IMR-90 (cell line): Measurements from ENCODE around the gene KIAA0232. TPM values are rescaled to one million over a fixed set of nuclear protein-coding genes. Genes with fewer than 3 reads are reported as not detected.

Source experiments
- ATAC-seq: fragments of 200-7000 bp; cut with Tn5 transposase; 2 replicates; pipeline ENCODE4 v1.9.1; 2020; ENCODE audit warnings: low read depth, mild to moderate bottlenecking, moderate library complexity
- BruUV-seq: library from RNA; stranded (reverse); fragments of 400-500 nt; replicated peaks from 2 replicates; lab custom pipeline; 2021; lab: Mats Ljungman, UMichigan
- CTCF ChIA-PET: fragments of 300-600 bp; formaldehyde crosslinking; extraction: SDS; loops from one replicate; lab custom pipeline; 2021; ENCODE audit warnings: antibody characterized with exemption; lab: Yijun Ruan, JAX
- POLR2A ChIA-PET: fragments of 300-600 bp; sonication (Branson Sonifier 250); formaldehyde crosslinking; loops from one replicate; lab custom pipeline; 2022; ENCODE audit warnings: antibody characterized with exemption; ENCODE audit not compliant: unreplicated experiment; lab: Charles Lee
- DNase-seq: peaks from one replicate; pipeline ENCODE4 v3.0.0; 2013
- H2AFZ ChIP-seq: replicated peaks from 2 replicates; pipeline ENCODE3; 2013; ENCODE audit warnings: low read length, mild to moderate bottlenecking; ENCODE audit not compliant: poor library complexity
- H2AK5ac ChIP-seq: 2 replicates; pipeline ENCODE4 v1.6.1; 2013; ENCODE audit warnings: low read depth, low read length, inconsistent platforms
- H2AK9ac ChIP-seq: replicated peaks from 2 replicates; pipeline ENCODE3; 2013; ENCODE audit warnings: mild to moderate bottlenecking, low read depth, low read length, moderate library complexity; ENCODE audit not compliant: poor library complexity
- H2BK120ac ChIP-seq: 2 replicates; pipeline ENCODE4 v1.6.1; 2013; ENCODE audit warnings: low read depth, low read length, inconsistent platforms
- H2BK15ac ChIP-seq: 3 replicates; pipeline ENCODE4 v1.6.1; 2013; ENCODE audit warnings: low read depth, low read length, inconsistent platforms
- H2BK20ac ChIP-seq: 2 replicates; pipeline ENCODE4 v1.6.1; 2013; ENCODE audit warnings: low read depth, mild to moderate bottlenecking, inconsistent platforms, low read length, moderate library complexity
- H2BK5ac ChIP-seq: 2 replicates; pipeline ENCODE4 v1.6.1; 2013; ENCODE audit warnings: mild to moderate bottlenecking, low read depth, low read length, inconsistent platforms; ENCODE audit not compliant: poor library complexity, severe bottlenecking
- H3K14ac ChIP-seq: replicated peaks from 2 replicates; pipeline ENCODE4 v1.6.1; 2013; ENCODE audit warnings: low read depth, low read length, inconsistent platforms
- H3K18ac ChIP-seq: 2 replicates; pipeline ENCODE4 v1.6.1; 2013; ENCODE audit warnings: low read depth, low read length, control low read depth
- H3K23ac ChIP-seq: 2 replicates; pipeline ENCODE4 v1.6.1; 2013; ENCODE audit warnings: low read depth, low read length, inconsistent platforms
- H3K27ac ChIP-seq: 2 replicates; pipeline ENCODE4 v1.5.1; 2013; ENCODE audit warnings: mild to moderate bottlenecking, control low read depth, low read length; ENCODE audit not compliant: insufficient read depth
- H3K27me3 ChIP-seq: 2 replicates; pipeline ENCODE4 v1.6.1; 2013; ENCODE audit warnings: low read length; ENCODE audit not compliant: control insufficient read depth, insufficient read depth
- H3K36me3 ChIP-seq: 2 replicates; pipeline ENCODE4 v1.6.1; 2013; ENCODE audit warnings: low read length, mixed read lengths; ENCODE audit not compliant: control insufficient read depth, insufficient read depth
- H3K4ac ChIP-seq: 2 replicates; pipeline ENCODE4 v1.6.1; 2013; ENCODE audit warnings: low read depth, low read length, inconsistent platforms
- H3K4me1 ChIP-seq: 2 replicates; pipeline ENCODE4 v1.6.1; 2013; ENCODE audit warnings: low read length, mixed read lengths; ENCODE audit not compliant: control insufficient read depth, insufficient read depth
- H3K4me2 ChIP-seq: 2 replicates; pipeline ENCODE4 v1.6.1; 2013; ENCODE audit warnings: low read depth, mild to moderate bottlenecking, control low read depth, low read length, moderate library complexity
- H3K4me3 ChIP-seq: 2 replicates; pipeline ENCODE4 v1.5.1; 2013; ENCODE audit warnings: low read depth, mild to moderate bottlenecking, control low read depth, low read length, moderate library complexity; ENCODE audit not compliant: insufficient read depth
- H3K56ac ChIP-seq: 2 replicates; pipeline ENCODE4 v1.6.1; 2013; ENCODE audit warnings: low read length, inconsistent platforms; ENCODE audit not compliant: insufficient read depth; ENCODE audit errors: extremely low read depth
- H3K79me1 ChIP-seq, 2 experiments: 2 replicates each; pipeline ENCODE4 v1.6.1; 2013; ENCODE audit warnings: low read length in 2 of 2, inconsistent platforms in 1 of 2, low read depth in 1 of 2
- H3K9ac ChIP-seq: 2 replicates; pipeline ENCODE4 v1.6.1; 2013; ENCODE audit warnings: low read depth, low read length, control low read depth
- H3K9me1 ChIP-seq: 2 replicates; pipeline ENCODE4 v1.6.1; 2013; ENCODE audit warnings: low read length, inconsistent platforms; ENCODE audit not compliant: insufficient read depth
- H3K9me3 ChIP-seq: 2 replicates; pipeline ENCODE4 v1.6.1; 2013; ENCODE audit warnings: low read length; ENCODE audit not compliant: control insufficient read depth, insufficient read depth
- H4K20me1 ChIP-seq: 2 replicates; pipeline ENCODE4 v1.6.1; 2013; ENCODE audit warnings: low read length, inconsistent platforms; ENCODE audit not compliant: insufficient read depth
- H4K5ac ChIP-seq: 2 replicates; pipeline ENCODE4 v1.6.1; 2013; ENCODE audit warnings: mild to moderate bottlenecking, low read depth, low read length, control low read depth
- H4K8ac ChIP-seq, 2 experiments: 2 replicates each; pipeline ENCODE4 v1.6.1; 2013; ENCODE audit warnings: low read depth in 2 of 2, low read length in 2 of 2, control low read depth in 1 of 2, inconsistent platforms in 1 of 2
- H4K91ac ChIP-seq: 2 replicates; pipeline ENCODE4 v1.6.1; 2013; ENCODE audit warnings: low read depth, low read length, inconsistent platforms; ENCODE audit not compliant: insufficient read depth
- BHLHE40 ChIP-seq: fragments of 150-350 bp; IDR thresholded peaks from 2 replicates; pipeline ENCODE4 v1.6.1; 2016; ENCODE audit warnings: mild to moderate bottlenecking, low read depth, low read length
- CEBPB ChIP-seq: IDR thresholded peaks from 2 replicates; pipeline ENCODE4 v1.6.1; 2012; ENCODE audit warnings: low read depth, low read length, improper control_type of control experiment
- CHD1 ChIP-seq: IDR thresholded peaks from 2 replicates; pipeline ENCODE4 v1.6.1; 2012; ENCODE audit warnings: low read depth, low read length, improper control_type of control experiment
- CTCF ChIP-seq: conservative IDR thresholded peaks from 2 replicates; pipeline ENCODE4 v1.5.1; 2012; ENCODE audit warnings: mild to moderate bottlenecking, low read depth, low read length, improper control_type of control experiment
- ELK1 ChIP-seq: fragments of 150-350 bp; IDR thresholded peaks from 2 replicates; pipeline ENCODE4 v1.6.1; 2016; ENCODE audit warnings: low read depth, mild to moderate bottlenecking, low read length, moderate library complexity, borderline replicate concordance
- FOS ChIP-seq: fragments of 150-350 bp; IDR thresholded peaks from 2 replicates; pipeline ENCODE4 v1.6.1; 2016; ENCODE audit warnings: low read depth, low read length
- MAFK ChIP-seq: IDR thresholded peaks from 2 replicates; pipeline ENCODE4 v1.6.1; 2012; ENCODE audit warnings: low read depth, low read length, improper control_type of control experiment
- MAZ ChIP-seq: IDR thresholded peaks from 2 replicates; pipeline ENCODE4 v1.6.1; 2012; ENCODE audit warnings: low read depth, mild to moderate bottlenecking, low read length, improper control_type of control experiment, moderate library complexity, borderline replicate concordance
- MXI1 ChIP-seq: IDR thresholded peaks from 2 replicates; pipeline ENCODE4 v1.6.1; 2012; ENCODE audit warnings: low read depth, mild to moderate bottlenecking, low read length, moderate library complexity, borderline replicate concordance
- NFE2L2 ChIP-seq: fragments of 150-350 bp; IDR thresholded peaks from 2 replicates; pipeline ENCODE4 v1.6.1; 2016; ENCODE audit warnings: low read depth, mild to moderate bottlenecking, low read length
- POLR2A ChIP-seq: IDR thresholded peaks from 2 replicates; pipeline ENCODE4 v1.6.1; 2012; ENCODE audit warnings: mild to moderate bottlenecking, low read depth, low read length
- RAD21 ChIP-seq: IDR thresholded peaks from 2 replicates; pipeline ENCODE4 v1.6.1; 2012; ENCODE audit warnings: low read length, improper control_type of control experiment
- RCOR1 ChIP-seq: IDR thresholded peaks from 2 replicates; pipeline ENCODE4 v1.6.1; 2012; ENCODE audit warnings: mild to moderate bottlenecking, low read length, improper control_type of control experiment; ENCODE audit not compliant: insufficient replicate concordance
- RFX5 ChIP-seq: IDR thresholded peaks from 2 replicates; pipeline ENCODE4 v1.8.0; 2012; ENCODE audit warnings: low read depth, mild to moderate bottlenecking, low read length, moderate library complexity
- SMC3 ChIP-seq: fragments of 150-350 bp; IDR thresholded peaks from 2 replicates; pipeline ENCODE4 v1.6.1; 2016; ENCODE audit warnings: low read depth, mild to moderate bottlenecking, antibody characterized with exemption, low read length, moderate library complexity
- USF2 ChIP-seq: fragments of 150-350 bp; IDR thresholded peaks from 2 replicates; pipeline ENCODE4 v1.6.1; 2017; ENCODE audit warnings: mild to moderate bottlenecking, antibody characterized with exemption, low read length, low read depth
- WGBS, 2 experiments: methylation state at CpG; one replicate each; pipeline versions ENCODE4 v1.1.5 to v1.1.7; 2013; ENCODE audit warnings: missing lambda C conversion rate in 2 of 2; ENCODE audit not compliant: insufficient read length in 1 of 2; ENCODE audit errors: extremely low coverage in 2 of 2; 5-methylcytosine and 5-hydroxymethylcytosine counted together
- dilution Hi-C: fragments of 300-500 bp; cut with HindIII; formaldehyde crosslinking; loops from one replicate; pipeline ENCODE4 v1.14.3; 2018; ENCODE audit warnings: low sequenced_read_pairs; ENCODE audit not compliant: unreplicated experiment
- in situ Hi-C: fragments of 300-500 bp; cut with MboI; formaldehyde crosslinking; loops from 3 replicates; pipeline ENCODE4 v1.14.3; 2019; ENCODE audit warnings: low sequenced_read_pairs, inconsistent platforms, mixed read lengths
- intact Hi-C: fragments of 100-400 bp; cut with micrococcal nuclease; formaldehyde crosslinking; loops from 2 replicates; pipeline ENCODE4 v1.10.0; 2022
- polyA plus RNA-seq, 3 experiments: library from polyadenylated mRNA; depleted of rRNA; stranded (reverse); fragments of >200 nt; gene quantifications; 2 replicates each; pipeline ENCODE4 v1.2.3, GENCODE V29; 2012; ENCODE audit warnings: low replicate concordance in 1 of 3
- total RNA-seq: library from RNA; depleted of rRNA; stranded (reverse); fragments of >200 nt; gene quantifications from 2 replicates; pipeline ENCODE4 v1.2.3, GENCODE V29; 2012

The KIAA0232 gene
- total and polyA plus RNA-seq, 2 of the 4 experiments (the other 2 are of a cell fraction) = 6.8 to 19.5 TPM

GRCh38 chr4:6913350-6913905 is 130.9 kb downstream of the KIAA0232 start:
- Histone ChIP-seq H2AK5ac (no peak overlapping the region), H3K18ac (no peak overlapping the region), H4K20me1 (peaks cover 28% of the 10 kb centered on the region), H2AFZ (no peak overlapping the region), H3K9me3 (no peaks in the 10 kb centered on the region), H4K5ac (no peak overlapping the region), H2BK15ac (no peak overlapping the region), H2BK5ac (no peak overlapping the region), H3K9ac (no peak overlapping the region), H2BK120ac (no peak overlapping the region), H3K14ac (no peak overlapping the region), H3K27ac (no peak overlapping the region), H3K79me1 (peaks cover 29 to 61% of the 10 kb centered on the region in 2 experiments; a peak in 3 of 4 replicates), H3K56ac (no peak overlapping the region), H3K4me1 (peaks cover 16% of the 10 kb centered on the region), H2AK9ac (no peak overlapping the region), H3K4ac (no peak overlapping the region), H3K4me3 (no peak overlapping the region), H4K8ac (no peak overlapping the region), H4K91ac (no peak overlapping the region), H3K4me2 (no peak overlapping the region), H3K9me1 (peaks cover 12% of the 10 kb centered on the region; the same call in 1 of the 2 replicates), H3K23ac (no peak overlapping the region), H3K27me3 (no peaks in the 10 kb centered on the region), H2BK20ac (no peak overlapping the region), H3K36me3 (no peaks in the 10 kb centered on the region)
- intact Hi-C loops = loop anchor here (5.0 kb wide), 1 partner anchor 59 kb away; no protein-coding TSS in a partner anchor
- no peak for DNase-seq
- ChIA-PET POLR2A (no interaction called here), CTCF (no interaction called here)
- 100% methylated on average over 2 of the region's 6 CpGs; no CpG with 5 or more reads in 1 of the 2 experiments for WGBS, 2 experiments
- no peak for TF ChIP-seq SMC3
- TF ChIP-seq NFE2L2 = no peak
- no peak for TF ChIP-seq MXI1
- no peak for TF ChIP-seq RCOR1
- no peak for TF ChIP-seq MAZ
- TF ChIP-seq RFX5 = no peak
- no peak for TF ChIP-seq MAFK
- no peak for TF ChIP-seq ELK1
- no peak for TF ChIP-seq RAD21
- TF ChIP-seq USF2 = no peak
- no peak for TF ChIP-seq FOS
- no peak for TF ChIP-seq CTCF
- TF ChIP-seq BHLHE40 = no peak
- no peak for TF ChIP-seq CHD1
- TF ChIP-seq CEBPB = no peak
- TF ChIP-seq POLR2A = no peak
- in situ Hi-C loops = no loop called here
- dilution Hi-C loops = no loop called here
- no TSS peak for BruUV-seq
- no peak for ATAC-seq
